ENCODE data around the gene ACSL6.
"Not testable (repeated sequence)": the region's sequence is repeated elsewhere in the genome, so short reads cannot be mapped to it uniquely, and the experiment has no call there.

Gene ACSL6

DNA sequence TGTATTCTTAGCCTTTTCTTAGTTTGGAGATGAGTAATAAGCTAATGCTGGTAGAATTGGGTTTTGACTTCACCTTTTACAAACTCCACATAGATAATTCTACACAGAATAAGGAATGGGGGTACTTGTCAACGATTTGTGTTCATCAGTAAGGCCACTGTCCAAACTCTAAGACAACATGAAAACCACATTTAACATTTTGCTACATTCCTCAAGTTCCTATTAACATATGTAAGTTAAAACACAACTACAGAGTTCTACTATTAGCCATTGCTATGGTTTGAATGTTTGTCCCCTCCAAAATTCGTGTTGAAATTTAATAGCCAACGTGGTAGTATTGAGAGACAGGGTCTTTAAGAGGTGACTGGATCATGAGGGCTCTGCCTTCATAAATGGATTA lies 97.9 kb downstream of the ACSL6 start:
- TF ChIP-seq, protein P1, sequence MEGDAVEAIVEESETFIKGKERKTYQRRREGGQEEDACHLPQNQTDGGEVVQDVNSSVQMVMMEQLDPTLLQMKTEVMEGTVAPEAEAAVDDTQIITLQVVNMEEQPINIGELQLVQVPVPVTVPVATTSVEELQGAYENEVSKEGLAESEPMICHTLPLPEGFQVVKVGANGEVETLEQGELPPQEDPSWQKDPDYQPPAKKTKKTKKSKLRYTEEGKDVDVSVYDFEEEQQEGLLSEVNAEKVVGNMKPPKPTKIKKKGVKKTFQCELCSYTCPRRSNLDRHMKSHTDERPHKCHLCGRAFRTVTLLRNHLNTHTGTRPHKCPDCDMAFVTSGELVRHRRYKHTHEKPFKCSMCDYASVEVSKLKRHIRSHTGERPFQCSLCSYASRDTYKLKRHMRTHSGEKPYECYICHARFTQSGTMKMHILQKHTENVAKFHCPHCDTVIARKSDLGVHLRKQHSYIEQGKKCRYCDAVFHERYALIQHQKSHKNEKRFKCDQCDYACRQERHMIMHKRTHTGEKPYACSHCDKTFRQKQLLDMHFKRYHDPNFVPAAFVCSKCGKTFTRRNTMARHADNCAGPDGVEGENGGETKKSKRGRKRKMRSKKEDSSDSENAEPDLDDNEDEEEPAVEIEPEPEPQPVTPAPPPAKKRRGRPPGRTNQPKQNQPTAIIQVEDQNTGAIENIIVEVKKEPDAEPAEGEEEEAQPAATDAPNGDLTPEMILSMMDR (conservative IDR thresholded peaks at IDR 0.05; ENCODE audit: low read length) = no peak
- H3K4me3 ChIP-seq (ENCODE audit: low read length) = no peak overlapping the region
- no peak for DNase-seq (ENCODE audit: low read depth)

DNA sequence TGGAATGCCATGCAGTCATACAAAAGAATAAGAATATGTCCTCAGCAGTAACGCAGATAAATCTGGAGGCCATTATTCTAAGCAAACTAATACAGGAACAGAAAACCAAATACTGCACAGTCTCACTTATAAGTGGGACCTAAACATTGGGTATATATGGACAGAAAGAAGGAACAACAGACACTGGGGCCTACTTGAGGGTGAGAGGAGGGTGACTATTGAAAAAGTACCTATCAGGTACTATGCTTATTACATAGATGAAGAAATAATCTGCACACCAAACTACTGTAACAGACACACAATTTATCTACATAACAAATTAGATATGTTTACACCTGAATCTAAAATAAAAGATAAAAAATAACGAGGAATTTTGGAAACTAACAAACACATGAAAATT lies 104.8 kb downstream of the ACSL6 start:
- TF ChIP-seq, protein P1 (conservative IDR thresholded peaks at IDR 0.05; ENCODE audit: low read length) = no peak
- DNase-seq (ENCODE audit: low read depth) = no peak
- no peak overlapping the region for H3K4me3 ChIP-seq (ENCODE audit: low read length)

DNA sequence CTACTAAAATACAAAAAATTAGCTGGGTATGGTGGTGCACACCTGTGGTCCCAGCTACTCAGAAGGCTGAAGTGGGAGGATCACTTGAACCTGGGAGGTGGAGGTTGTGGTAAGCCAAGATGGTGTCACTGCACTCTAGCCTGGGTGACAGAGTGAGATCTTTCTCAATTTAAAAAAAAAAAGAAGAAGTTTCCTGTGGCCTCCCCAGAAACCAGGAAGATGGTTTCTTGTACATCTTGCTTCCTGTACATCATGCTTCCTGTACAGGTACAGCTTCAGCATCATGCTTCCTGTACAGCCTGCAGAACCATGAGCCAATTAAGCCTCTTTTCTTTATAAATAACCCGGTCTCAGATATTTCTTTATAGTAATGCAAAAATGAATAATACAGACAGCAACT lies 109.2 kb downstream of the ACSL6 start:
- not testable (repeated sequence) for H3K4me3 ChIP-seq (ENCODE audit: low read length); DNase-seq (ENCODE audit: low read depth)

All from AG10803 (cell line).